Islet precursor cell (in vitro differentiated cells): Measurements from ENCODE around the gene SH3GL3.

Source experiments
- DNase-seq: peaks from one replicate; pipeline ENCODE4 v3.0.0-alpha.2; 2018

The SH3GL3 gene

DNA sequence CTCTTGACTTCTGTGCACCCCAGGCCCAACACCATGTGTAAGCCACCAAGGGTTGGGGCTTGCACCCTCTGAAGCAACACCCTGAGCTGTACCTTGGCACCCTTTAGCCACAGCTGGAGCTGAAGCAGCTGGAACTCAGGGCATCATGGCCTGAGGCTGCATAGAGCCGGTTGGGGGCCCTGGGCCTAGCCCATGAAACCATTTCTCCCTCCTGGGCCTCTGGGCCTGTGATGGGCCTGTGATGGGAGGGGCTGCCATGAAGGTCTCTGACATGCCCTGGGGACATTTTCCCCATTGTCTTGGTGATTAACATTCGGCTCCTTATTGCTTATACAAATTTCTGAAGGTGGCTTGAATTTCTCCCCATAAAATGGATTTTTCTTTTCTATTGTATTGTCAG lies 184.4 kb downstream of the SH3GL3 start:
- no peak for DNase-seq

DNA sequence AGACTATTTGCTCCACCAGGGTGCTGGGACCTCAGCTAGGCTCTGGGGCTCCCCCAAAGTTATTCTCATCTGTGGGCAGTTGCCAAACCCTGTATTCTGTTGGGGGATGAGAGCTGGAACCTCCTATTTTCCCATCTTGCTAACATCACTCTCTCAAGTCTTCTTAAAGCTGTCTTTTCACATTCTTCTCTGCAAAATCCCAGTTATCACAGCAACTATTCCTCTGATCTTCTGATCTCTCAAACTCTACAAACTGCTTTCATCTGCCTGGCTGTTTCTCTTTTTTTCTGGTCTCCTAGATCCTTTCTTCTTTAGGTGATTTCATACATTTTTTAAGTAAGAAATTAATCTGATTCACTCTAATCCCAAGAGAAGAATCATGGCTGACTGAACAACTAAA lies 196.1 kb downstream of the SH3GL3 start:
- DNase-seq, result no peak

DNA sequence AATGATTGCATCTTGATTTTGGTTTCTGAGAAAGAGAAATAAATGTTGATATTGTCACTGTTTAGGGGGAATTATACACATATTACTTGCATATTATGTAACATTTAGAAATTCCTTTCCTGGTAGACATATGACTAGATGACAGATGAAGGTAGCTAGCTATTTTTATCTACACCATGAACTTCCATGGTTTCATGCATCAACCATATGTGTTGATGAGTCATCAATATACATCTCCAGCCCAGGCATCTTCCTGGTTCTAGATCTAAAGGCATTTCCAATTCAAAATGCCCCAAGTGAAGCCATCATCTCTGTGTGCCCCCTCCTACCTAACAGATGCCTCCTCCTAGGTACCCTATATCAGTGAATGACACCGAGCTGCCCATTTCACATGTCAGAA lies 197.3 kb downstream of the SH3GL3 start:
- no peak for DNase-seq

DNA sequence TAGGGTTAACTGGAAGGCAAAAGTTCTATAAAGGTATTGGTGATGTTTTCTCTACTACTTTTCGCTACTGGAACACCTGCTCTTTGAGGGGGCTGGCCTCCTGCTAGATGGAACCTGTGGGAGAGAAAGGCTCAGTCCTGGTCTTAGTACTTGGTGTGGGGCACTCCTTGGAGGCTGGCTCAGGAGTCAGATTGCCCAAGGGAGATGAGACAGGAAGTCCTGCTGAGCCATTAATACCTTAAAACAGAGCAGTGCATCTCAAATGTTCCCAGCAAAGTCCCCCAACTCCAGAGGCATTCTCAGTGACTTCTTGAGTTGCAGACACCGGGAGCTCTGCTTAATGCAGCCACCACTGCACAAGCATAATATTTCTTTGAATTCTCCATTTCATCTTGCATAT lies 203.7 kb downstream of the SH3GL3 start:
- no peak for DNase-seq

DNA sequence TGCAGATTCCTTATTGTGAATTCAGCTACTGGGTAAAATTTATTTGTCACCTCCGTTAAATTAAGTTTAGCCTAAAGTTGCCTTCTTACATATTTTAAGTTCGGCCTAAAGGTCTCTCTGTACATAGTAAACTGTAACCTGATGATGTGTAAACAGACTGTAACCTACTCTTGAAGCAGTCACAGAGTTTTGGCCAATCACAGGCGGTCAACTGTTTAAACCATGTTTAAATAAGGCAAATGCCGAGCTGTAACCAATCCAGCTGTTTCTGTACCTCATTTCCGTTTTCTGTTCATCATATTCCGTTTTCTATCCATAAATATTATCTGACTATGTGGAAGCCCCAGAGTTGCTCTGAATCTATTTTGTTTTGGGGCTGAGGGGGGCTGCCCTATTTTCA lies 204.4 kb downstream of the SH3GL3 start:
- no peak for DNase-seq

DNA sequence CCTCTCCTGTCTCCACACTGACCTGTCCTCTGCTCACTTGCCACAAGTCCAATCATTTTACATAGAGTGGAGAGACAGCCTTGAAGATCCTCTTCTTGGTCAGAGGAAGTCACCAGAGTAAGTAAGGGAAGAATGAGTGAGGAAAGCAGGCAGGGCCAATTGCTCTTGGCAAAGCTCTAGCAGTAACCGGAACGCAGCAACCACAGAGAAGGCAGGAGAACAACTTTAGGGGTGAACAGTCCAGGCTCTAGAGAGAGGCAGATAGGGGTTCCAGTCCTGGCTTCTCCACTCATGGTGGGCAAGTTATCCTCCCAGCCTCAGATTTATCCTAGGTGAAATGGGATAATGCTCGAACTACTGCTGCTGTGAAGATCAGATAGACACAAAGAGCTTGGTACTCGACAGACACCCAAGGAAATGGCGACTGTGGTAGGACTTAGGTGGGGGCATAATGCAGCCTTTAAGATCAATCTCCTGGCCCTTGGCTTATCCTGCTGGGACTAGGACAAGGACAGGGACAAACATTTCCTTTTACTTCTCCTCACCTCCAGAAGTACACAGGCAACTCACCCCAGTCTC lies 205.6 kb downstream of the SH3GL3 start:
- DNase-seq, result no peak

DNA sequence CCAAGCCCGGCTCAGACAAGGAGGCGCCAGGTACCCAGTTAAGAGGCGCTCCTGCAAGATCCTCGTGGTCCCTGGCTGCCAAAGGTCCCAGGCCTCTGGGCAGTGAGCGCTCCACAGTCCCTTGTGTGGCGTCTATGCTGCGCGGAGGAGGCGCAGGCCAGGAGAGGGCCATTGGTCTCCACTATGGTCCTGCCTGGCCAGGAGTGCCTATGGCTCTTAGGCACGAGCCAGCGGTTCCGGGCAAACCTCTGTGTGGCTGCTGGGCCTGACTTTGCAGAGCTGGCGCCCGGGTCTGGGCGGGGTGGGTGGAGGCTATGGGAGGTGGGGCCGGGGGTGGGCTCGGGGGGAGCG lies 206.1 kb downstream of the SH3GL3 start:
- DNase-seq, result no peak

DNA sequence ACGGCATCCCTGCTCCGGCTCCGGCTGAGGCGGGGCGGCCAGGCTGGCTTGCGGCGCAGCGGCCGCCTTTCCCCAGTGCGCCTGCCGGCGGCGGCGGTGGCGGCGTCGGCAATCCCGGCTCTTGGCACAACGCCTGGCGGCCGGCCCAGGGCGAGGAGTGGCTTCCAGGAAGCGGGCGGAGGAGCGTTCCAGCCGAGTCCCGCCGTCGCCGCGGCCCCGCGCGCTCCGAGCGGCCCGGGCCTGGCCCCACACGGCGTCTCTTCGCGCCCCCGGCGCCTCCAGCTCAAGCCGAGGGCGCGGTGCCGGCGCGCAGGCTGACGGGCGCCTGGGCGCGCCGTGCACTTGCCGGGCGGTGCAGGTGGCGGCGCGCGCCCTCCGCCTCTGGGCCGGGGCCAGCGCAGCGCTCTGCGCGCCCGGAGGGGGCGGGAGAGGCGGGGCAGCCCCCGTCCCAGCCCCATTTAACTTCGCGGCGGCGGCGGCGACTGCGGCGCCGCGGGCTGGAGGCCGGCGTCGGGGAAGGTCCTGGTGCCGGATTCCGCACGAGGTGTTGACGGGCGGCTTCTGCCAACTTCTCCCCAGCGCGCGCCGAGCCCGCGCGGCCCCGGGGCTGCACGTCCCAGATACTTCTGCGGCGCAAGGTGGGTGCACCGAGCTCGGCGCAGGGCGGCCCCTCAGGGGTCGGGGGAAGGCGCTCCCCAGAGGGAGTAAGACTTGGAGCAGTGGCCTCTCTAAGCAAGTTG lies 206.7 kb downstream of the SH3GL3 start, which contains the start of gene ADAMTSL3:
Gene ADAMTSL3, plus strand, starts transcription at position 485 of the 740 bp plus-strand sequence. CDS start 1,639 bp downstream, outside the sequence.
- peak; percentile 81 for DNase-seq

DNA sequence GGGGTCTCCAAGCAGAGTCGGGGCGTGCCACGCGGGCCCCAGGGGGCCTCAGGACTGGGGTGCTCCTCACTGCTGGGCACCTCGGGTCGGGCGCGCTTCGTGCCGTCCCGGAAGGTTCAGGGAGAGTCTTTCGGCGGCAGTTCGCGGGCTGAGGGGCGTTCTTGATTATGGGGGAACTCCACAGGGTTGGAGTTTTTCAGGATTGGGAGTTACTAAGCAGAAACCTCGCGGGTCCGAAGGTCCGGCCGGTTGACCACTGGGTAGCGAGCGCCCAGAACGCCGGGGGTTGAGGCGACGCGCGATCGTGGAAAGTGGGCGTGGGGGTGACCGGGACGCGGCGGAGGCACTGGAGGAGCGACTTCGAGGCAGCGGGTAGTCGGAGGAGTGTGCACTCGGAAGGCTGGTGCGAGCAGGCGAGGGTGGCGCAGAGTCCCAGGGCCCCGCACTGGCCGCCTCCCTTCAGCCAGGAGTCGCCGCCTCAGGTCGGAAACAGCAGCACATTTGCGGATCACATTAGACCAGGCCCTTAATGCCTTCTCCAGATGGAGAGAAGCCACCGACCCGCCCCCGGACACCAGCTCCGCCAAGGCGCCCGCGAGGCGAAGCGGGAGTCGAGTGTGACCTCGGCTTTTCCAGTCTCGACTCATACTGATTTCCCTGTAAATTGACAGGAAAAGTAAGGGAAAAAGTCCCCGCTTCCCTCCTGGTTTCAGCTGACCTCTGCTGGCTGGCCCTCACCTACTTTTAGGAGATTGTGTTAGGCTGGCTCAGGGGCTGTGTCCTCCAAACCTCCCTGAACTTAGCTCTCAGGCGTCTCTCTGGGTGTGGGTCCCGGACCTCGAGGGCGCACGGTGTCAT lies 207.5 kb downstream of the SH3GL3 start:
- peak; percentile 79 for DNase-seq

DNA sequence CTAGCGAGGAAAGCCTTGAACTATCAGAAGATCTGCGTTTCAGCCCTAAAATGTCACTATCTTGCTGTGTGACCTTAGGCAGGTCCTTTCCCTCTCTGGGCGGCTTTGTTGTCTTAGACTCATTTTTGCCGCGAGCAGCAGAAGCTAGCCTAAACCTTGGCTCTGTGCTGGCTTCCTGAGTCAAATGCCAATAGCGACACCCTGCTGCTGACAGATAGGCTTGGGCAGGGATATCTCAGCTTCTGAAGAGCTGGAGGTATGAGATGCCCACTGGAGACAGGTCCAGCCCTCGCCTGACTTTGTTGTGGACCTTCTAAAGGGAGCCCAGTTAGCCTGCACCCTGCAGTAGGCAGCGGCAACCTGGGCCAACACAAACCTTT lies 208.1 kb downstream of the SH3GL3 start:
- no peak for DNase-seq

DNA sequence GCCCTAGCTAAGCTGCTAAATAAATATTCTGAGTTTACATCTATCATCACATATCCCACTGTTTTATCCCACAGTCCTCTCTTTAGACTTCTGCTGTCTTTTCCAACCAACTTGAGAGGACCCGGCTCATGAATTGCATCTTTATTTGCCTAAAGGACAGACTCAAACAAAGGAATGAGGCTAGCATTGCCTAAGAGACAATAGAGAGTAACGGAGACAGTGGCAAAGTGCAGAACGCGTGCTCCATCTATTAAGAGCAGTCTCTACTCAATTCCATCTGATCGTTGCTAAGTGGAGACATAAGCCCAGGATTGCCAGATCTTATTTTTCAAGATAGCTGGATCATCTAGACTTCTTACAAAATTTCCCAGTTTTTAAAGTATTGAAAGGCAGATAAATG lies 209.1 kb downstream of the SH3GL3 start:
- no peak for DNase-seq

DNA sequence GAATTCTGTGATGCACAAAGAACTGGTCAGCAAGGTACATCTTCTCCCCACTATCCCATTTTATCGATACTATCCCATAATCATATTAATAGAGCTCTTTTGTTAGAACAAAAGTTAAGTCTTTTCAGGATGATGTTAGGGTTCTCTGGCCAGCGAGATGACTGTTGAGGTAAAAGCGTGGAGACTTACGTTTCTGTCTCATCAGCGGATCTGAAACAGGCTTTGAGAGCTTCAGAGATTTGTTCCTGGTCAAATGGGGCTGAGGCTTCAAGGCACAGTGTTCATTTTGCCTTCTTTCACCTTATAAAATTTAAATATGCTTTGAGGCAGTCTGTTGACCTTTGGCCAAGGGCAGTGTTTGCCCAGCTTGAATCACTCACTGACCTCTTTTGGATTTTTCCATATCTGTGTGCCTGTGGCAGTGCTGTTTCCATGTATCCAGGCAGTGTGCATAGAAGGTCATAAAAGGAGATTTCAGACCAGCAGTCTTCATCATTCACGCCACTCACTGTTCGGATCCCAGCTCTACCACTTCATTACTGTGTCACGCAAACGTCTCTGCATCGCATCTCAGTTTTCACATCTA lies 209.9 kb downstream of the SH3GL3 start:
- no peak for DNase-seq

DNA sequence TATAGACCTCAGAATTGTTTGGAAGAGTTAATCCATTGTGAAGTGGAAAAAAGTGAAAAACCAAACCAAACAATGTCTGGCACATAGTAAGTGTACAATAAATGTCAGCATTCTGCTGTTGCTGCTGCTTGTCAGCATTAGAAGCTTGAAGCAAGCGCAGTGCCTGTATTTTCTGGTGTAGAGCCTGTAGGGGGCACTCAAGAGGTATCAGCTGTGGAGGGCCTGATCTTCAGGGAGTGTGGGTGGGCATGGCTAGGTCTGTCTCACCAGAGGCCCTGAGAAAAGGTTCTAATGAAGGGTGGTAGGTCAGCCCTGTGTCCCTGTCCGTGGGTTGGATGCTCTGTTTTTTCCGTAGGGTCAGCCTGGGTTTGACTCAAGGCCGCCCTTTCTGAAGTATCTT lies 210.4 kb downstream of the SH3GL3 start:
- DNase-seq, result peak; percentile 68

DNA sequence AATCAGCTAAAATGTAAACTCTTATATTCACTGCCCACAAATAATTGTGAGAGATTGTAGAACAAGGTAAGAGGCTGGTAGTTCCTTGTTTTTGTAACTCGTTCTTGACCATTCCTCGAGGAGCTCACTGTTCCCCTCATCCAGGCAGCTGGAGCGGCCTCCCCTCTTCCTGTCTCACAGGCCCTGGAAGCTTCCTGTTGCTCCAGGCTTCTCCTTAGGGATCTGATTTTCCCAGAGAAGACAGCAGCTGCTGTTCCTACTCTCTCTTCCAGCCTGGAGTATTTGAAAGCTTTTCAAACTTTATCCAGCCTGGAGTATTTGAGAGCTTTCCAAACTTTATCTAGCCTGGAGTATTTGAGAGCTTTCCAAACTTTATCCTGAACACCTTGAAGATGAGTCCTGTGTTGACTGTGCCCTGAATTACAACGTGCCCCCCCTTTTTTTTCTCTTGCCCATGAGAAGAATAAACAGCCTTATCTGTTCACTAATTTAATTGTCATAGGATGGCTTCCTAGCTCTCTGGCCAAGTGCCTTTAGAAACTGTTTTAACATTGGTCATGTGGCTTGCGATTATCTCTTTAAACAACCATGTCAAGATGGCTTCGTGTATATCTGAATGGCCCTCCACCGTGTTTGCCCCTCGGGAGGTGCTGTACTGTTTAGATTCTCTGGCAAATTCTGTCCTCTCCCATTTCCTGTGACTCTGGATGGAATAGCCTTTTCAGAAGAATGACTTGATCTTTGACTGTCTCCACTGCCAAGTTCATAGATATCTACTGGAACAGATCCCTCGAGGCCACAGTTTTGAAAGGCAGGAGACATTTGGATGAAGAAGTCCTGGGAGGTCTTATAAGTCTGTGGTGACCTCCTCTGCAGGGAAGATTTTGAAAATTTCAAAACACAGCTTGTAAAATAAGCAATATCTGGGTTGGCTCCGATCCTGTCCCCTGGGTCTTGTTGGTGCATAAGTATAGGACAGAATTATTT lies 211.6 kb downstream of the SH3GL3 start:
- no peak for DNase-seq

DNA sequence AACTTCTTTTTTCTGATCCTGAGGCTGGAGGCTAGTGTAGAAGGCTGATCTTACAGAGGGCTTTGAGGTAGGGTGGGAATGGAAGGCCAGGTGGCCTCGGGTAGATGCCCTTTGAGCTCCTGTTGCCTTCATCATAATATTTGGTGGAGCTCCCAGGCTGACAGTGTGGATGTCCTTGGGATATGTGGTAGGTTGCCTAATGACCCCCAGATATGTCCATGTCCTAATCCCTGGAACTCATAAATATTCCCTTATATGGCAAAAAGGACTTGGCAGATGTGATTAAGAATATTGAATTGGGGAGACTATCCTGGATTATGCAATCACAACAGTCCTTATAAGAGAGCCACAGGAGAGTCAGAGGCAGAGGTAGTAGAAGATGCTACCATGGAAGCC lies 212.3 kb downstream of the SH3GL3 start:
- no peak for DNase-seq

DNA sequence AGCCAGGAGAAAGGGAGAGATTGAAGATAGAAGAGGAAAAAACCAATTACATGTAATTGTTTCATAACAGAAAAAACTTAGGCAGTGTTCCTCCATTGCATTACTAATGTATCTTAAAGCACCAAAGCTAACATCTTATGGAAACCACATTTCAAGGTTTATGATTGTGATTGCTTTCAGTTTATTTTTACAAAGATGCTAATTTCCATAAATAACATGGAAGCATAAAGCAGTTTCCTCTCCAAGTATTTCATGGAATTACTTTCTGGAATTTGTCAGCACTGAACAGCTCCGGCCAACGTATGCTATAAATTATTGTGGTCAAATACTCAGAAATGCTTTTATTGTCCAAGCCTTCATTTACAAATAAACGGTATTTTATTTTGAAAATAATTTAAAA lies 218.3 kb downstream of the SH3GL3 start:
- no peak for DNase-seq
